HG03342 (cell line): ENCODE data around the gene MRPS34.

Experiments
- ATAC-seq: cut with Tn5 transposase; IDR thresholded peaks from one replicate; pipeline ENCODE4 v1.9.1; 2021; ENCODE audit warnings: mild to moderate bottlenecking, moderate library complexity; ENCODE audit not compliant: unreplicated experiment

Gene MRPS34

DNA sequence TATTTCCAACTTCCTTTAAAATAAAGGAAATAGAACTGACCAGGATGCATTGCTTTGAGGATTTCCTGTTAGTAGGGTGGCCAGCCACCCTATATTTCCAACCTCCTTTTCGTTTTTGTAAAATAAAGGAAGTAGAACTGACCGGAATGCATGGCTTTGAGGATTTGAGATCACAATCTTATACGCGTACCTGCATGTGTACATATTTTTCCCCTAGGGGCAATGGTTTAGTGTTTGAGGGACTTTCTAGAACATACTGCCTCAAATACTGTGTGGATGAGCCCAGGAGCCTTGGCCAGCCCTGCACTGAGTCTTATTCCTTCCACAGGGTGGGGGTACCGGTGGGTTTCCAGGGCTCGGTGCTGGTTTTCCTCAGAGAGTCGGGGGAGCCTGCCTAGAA lies 41.3 kb downstream of the MRPS34 start:
- ATAC-seq, result no peak

DNA sequence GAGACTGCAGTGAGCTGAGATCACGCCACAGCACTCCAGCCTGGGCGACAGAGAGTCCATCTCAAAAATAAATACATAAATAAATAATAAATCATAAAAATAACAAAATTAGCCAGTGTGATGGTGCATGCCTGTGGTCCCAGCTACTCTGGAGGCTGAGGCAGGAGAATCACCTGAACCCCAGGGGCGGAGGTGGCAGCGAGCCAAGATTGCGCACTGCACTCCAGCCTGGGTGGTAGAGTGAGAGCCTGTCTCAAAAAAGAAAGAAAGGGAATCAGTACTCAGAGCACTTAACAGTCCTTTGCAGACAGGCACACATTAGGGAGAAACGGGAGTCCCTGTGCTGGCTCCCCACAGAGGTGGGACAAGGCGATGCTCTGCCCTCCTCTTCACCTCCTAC lies 41.9 kb downstream of the MRPS34 start:
- ATAC-seq, result no peak

DNA sequence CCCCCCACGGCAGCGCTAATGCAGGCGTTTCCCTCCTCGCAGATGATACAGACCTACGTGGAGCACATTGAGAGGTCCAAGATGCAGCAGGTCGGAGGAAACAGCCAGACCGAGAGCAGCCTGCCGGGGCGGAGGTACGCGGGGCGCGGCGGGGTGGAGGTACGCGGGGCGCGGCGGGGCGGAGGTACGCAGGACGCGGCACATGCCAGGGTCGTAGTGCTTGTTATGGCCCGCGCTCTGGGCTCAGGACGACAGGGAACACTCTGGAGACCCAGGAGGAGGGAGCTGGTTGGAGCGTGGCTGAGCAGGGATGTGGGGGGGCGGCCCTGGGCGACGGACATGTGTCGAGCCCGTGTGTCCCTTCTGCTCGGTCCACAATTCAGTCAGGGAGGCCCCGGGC lies 43.5 kb downstream of the MRPS34 start:
- no peak for ATAC-seq

DNA sequence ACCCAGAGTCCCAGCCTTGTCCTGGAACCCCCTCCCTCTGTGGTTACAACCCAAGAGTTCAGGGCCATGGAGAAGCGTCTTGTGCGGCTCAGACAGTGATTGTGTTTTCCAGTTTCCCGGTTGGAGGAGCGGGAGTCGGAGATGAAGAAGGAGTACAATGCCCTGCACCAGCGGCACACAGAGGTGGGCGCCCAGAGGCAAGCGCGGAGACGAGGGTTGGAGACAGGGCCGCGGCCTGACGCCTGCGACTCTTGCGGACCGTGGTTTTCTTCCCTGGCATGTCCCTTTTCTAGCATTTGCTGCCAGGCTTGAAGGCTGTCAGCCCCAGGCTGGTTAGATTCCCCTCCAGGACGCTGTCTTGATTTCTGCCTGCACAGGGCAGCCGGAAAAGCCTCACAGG lies 43.9 kb downstream of the MRPS34 start:
- ATAC-seq, result no peak

DNA sequence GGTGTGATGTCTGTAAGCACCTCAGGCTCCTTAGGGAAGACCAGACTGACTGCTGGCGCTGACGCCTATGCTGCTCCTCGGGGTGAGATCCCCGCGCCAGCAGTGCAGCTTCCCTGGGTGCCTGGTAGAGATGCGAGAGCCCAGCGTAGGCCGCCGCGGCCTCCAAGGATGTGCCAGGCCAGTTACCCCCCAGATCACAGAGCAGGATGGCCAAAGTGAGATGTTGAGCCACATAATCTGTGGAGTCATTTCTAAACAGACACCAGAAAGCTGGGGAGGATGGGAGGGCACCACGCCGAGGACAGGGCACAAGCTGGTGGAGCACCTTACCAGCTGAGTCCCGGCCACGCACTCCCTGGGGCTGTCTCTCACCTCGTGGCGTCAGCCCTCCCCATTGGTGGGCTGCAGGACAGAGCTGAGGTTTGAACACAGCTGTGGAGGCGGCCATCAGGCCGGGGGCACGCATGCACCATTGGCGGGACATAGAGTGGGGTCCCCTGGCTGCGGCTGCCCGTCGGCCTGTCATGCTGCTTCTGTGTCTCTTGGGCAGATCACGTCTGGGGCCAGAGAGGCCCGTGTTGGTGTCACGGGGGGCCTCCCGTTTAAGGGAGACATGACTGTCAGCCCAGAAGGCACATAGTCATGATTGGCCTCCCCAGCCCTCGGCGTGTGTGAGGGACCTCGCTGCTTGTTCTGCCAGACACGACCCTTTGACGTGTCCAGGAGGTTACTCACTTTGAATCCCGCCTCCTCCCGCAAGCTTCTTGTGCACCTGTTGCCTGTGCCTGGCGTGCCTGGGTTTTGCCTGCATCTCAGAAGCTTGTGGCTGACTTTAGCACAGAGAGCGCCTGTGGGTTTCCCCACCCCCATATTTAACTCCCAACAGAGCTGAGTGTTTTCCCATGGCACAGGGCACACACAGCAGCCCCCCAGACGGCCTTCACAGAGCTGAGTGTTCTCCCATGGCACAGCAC lies 45.0 kb downstream of the MRPS34 start:
- no peak for ATAC-seq

DNA sequence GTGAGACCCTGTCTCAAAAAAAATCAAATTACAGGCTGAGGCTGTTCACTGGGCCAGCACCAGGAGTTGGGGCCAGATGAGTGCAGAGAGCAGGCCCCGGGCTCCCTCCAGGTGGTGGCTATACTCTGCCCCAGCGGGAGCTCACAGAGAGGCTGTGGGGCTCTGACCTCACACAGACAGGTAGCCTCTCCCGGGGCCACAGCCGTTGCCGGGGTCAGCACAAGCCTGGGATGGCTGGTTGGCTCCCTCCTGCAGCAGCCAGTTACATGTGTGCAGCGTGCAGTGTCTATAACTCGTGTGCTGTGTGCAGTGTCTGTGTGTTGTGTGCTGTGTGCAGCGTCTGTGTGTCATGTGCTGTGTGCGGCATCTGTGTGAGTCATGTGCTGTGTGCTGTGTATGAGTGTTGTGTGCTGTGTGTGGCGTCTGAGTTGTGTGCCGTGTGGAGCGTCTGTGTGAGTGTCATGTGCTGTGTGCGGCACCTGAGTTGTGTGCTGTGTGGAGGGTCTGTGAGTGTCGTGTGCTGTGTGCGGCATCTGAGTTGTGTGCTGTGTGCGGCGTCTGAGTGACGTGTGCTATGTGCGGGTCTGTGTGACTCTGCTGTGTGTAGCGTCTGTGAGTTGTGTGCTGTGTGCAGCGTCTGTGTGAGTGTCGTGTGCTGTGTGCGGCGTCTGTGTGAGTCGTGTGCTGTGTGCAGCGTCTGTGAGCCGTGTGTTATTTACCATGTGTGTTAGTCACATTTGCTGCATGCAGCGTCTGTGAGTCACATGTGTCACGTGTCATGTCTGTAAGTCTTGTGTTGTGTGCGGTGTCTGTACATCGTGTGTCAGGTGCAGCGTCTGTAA lies 46.1 kb downstream of the MRPS34 start:
- ATAC-seq, result no peak

DNA sequence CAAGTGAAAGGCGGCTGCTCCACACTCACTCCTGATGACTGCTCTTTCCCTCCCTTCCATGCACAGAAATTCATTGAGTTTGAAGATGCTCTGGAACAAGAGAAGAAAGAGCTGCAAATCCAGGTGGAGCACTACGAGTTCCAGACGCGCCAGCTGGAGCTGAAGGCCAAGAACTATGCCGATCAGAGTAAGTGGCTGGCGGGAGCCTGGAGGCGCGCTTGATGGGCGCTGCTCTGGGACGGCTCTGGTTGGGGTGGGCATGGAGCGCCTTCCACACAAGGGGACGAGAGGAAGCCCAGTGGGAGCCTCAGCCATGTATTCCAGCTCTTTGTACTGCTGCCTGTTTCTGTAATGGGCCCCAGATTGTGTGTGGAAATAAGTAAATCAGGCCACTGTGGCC lies 48.4 kb downstream of the MRPS34 start:
- ATAC-seq, result no peak

DNA sequence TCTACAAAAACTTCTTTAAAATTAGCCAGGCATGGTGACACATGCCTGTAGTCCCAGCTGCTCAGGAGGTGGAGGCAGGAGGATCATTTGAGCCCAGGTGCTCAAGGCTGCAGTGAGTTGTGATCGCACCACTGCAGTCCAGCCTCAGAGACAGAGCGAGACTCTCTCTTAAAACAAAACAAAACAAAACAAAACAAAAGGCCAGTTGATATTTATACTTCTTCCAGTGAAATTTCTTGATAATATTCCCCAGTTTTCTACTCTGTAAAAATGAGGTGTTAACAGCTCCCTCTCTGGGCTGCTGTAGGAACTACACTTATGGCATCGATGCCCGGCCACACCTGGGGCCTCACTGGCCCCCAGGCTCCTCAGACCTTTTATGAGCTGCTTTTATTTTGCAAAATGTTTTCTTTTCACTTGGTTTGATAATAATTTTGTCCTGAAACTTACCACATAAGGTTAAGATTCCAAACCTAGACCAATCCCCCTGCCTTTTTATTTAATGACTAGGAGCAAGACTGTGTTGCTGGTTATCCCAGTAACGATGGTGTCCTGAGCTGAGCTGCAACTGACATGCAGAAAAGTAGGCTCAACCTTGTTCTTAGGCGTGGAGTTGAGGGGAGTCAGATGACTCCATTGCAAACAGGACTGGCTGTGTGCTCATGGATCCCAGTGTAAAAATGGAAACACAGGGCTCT lies 49.3 kb downstream of the MRPS34 start:
- ATAC-seq, result no peak
